PFSK-1 (cell line): ENCODE measurements around the gene CARD19.

Experiments used
- POLR2AphosphoS5 ChIP-seq: IDR thresholded peaks from 2 replicates; pipeline ENCODE4 v1.6.1; 2012; ENCODE audit warnings: low read depth, mild to moderate bottlenecking, control low read depth, low read length, moderate library complexity
- REST ChIP-seq, 2 experiments: IDR thresholded peaks; 2 replicates each; pipeline versions ENCODE4 v1.6.1 to v1.8.0; 2011 to 2012; ENCODE audit warnings: low read depth in 2 of 2, low read length in 2 of 2, control low read depth in 1 of 2, inconsistent platforms in 1 of 2, mild to moderate bottlenecking in 1 of 2, moderate library complexity in 1 of 2; ENCODE audit not compliant: insufficient read depth in 1 of 2
- SIN3A ChIP-seq: IDR thresholded peaks from 2 replicates; pipeline ENCODE4 v1.6.1; 2012; ENCODE audit warnings: mild to moderate bottlenecking, low read length, moderate library complexity, borderline replicate concordance; ENCODE audit not compliant: insufficient read depth
- TAF1 ChIP-seq: IDR thresholded peaks from 2 replicates; pipeline ENCODE4 v1.6.1; 2012; ENCODE audit warnings: low read length, control low read depth, borderline replicate concordance; ENCODE audit not compliant: insufficient read depth

DNA sequence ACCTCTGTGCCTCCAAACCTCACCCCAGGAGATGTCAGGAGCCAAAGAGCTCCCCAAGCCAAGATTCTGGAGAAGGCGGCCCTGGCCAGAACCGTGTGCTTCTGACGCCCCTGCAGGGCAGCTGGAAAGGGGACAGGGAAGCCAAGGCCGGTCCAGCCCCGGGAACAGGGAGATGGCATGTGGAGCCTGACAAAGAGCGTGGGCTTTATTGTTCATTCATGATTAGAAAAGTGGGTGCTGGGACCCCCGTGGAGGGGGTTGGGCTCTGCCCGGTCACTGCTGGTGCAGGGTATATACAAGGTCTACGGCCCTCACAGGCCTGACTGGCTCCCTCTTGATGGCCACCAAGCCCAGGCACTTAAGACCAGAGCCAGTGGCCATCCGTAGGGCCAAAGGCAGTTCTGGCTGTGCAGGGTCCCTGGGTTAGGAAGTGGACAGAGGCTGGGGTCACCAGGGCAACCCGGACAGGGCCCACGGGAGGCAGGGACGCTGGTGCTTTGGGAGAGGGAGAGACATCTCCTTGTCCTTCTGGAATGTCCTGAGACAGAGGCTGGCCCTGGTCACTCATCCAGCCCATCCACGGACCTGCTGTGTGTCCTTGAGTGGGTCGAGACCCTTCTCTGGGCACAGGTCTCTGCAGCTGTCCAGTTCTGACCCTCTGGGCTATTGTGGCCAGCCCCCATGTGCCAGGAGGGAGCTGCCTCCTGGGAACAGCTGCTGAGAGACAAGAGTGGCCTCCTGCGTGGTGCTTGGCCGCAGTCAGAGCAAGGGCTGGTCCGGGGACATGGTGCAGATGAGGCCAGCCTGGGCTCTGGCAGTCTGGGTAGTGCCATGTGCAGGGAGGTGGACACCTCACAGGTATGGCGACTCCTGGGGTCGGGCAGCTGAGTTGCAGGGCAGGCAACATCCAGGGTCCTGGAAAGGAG is 25.6 kb downstream of the CARD19 start:
- no peak for TF ChIP-seq SIN3A
- no peak for TF ChIP-seq POLR2AphosphoS5
- no peak for TF ChIP-seq TAF1
- TF ChIP-seq REST (IDR thresholded peaks at IDR 0.05; ENCODE audit: insufficient read depth in 1 of 2, low read depth in 2 of 2, low read length in 2 of 2): no peak
